ENCODE data around the gene PACS2.

PACS2 gene

DNA sequence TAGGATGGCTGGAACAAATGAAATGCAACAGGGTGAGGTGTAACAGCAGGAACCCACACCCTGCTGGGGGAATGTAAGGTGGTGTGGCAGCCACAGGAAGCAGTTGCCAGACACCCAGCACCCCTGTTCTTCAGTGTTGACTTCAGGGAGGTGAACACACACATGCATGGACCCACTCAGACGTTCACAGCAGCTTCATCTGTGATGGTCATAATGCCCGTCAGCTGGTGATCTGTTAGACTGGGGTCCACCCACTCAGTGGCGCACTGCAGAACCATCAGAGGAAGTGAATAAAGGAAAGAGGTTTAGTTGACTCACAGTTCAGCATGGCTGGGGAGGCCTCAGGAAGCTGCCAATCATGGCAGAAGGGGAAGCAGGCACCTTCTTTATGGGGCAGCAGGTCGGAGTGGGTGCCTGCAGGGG lies 61.1 kb downstream of the PACS2 start:
- no peak for FAIRE-seq

GRCh38 chr14:105376521-105377440 lies 62.2 kb downstream of the PACS2 start:
- no peak for FAIRE-seq

GRCh38 chr14:105377555-105378182 lies 63.1 kb downstream of the PACS2 start:
- FAIRE-seq = no peak

DNA sequence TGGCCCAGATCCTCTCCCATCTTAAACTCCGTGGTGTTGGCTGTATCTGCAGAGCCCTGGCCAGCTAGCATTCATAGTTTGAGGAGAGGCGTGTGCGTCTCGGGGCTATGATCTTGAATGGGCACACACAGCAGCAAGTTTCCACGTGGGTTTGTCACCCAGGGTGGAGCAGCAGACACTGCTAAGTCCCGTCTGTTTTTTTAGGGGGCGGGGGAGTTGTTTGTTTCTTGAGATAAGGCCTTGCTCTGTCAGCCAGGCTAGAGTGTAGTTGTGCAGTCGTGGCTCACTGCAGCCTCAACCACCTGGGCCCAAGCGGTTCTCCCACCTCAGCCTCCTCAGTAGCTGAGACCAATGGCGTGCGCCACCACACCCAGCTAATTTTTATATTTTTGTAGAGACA lies 63.7 kb downstream of the PACS2 start:
- FAIRE-seq = no peak

DNA sequence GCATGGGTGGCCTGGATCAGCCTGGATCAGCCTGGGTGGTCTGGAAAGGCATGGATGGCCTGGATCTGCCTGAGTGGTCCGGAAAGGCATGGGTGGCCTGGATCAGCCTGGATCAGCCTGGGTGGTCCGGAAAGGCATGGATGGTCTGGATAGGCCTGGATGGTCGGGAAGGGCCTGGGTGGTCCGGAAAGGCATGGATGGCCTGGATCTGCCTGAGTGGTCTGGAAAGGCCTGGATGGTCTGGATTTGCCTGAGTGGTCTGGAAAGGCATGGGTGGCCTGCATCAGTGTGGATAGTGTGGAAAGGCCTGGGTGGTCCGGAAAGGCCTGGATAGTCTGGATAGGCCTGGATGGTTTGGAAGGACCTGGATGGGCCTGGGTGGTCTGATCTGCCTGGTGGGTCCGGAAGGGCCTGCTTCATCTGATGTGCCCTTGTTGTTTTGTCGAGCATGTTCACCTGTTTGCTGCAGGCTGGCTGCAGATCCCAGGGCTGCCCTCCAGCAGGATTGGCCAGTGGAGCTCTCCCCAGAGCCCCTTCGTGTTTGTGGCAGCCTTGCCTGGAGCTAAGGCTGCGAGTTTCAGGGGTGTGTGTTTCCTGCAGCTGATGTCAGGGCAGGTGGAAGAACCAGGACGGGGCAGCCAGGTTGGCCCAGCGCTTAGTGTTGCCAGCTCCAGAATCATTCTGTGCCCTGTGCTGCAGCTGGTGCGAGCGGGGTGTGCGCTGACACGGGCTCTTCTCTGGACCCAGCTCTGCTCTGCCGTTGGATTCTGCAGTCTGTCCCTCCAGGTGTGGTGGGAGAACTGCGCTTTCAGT lies 64.5 kb downstream of the PACS2 start:
- no peak for FAIRE-seq

DNA sequence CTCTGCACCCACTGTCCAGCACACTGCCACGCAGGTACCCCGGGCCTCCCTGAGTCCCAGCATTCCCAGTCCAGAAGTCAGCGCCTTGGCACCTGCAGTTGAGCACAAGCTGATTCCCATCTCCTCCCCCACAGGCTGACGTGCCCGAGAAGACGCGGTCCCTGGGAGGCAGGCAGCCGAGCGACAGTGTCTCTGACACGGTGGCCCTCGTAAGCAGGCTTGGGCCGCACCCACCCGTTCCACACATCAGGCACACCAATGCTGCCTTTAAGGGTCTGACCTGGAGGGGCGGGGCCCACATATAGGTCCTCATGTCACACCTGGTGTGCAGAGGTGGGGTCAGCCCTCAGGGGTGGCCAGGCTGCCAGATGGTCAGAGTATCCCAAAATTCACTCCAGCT lies 65.4 kb downstream of the PACS2 start:
- no peak for FAIRE-seq

- FAIRE-seq = no peak
Observed at GRCh38 chr14:105380756-105381155, 66.2 kb downstream of the PACS2 start.

- FAIRE-seq = no peak
Observed at GRCh38 chr14:105381446-105382342, 67.1 kb downstream of the PACS2 start.

- no peak for FAIRE-seq
Observed at GRCh38 chr14:105382343-105383082, 68.0 kb downstream of the PACS2 start.

- no peak for FAIRE-seq
Observed at GRCh38 chr14:105383083-105383730, 68.7 kb downstream of the PACS2 start.

GRCh38 chr14:105384041-105384557 lies 69.6 kb downstream of the PACS2 start:
- FAIRE-seq = no peak

- no peak for FAIRE-seq
Observed at GRCh38 chr14:105384605-105385321, 70.2 kb downstream of the PACS2 start.

DNA sequence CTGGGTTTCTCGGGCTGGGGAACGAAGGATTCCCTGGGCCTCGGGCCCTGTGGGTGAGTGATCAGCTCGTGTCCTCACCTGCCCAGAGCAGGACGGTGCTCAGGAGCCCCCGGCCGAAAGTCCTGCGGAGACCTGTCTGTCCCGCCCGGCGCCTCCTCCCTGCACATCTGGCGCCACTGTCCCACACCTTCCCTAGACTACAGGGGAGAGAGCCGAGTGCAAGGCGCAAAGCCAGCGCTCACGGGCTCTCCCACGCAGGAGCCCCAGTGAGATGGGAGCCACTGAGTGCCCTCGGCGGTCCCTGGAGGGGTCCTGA lies 70.7 kb downstream of the PACS2 start:
- no peak for FAIRE-seq

DNA sequence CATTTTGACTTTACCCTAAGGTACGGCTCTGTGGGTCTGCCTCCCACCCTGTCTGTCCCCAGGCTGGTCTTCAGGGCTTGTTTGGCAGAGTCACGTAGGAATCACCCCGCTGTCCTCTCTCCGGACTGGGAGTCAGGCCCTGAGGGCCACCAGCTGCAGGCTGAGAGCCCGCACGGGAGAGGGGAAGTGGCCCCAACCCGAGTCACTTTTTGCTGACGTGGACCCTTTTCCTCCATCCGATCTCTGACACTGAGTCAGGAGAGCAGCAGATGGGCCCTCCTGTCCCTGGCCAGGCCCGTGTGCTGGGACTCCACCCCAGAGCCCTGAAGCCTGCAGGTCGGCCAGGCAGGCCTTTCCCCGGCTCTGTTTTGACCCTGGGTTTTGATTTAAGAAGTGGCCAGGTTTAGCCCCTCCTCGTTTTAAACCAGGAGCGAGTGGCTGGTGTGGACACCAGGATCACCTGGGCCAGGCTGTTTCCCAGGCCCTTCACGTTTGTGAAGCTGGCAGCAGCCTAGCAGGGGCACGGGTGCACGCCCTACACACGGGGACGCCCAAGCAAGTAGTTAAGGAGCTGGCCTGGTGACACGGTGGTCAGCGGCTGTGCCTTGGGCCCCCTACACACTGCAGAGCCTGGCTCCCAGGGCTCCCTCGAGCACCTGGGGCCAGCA lies 71.3 kb downstream of the PACS2 start:
- no peak for FAIRE-seq

DNA sequence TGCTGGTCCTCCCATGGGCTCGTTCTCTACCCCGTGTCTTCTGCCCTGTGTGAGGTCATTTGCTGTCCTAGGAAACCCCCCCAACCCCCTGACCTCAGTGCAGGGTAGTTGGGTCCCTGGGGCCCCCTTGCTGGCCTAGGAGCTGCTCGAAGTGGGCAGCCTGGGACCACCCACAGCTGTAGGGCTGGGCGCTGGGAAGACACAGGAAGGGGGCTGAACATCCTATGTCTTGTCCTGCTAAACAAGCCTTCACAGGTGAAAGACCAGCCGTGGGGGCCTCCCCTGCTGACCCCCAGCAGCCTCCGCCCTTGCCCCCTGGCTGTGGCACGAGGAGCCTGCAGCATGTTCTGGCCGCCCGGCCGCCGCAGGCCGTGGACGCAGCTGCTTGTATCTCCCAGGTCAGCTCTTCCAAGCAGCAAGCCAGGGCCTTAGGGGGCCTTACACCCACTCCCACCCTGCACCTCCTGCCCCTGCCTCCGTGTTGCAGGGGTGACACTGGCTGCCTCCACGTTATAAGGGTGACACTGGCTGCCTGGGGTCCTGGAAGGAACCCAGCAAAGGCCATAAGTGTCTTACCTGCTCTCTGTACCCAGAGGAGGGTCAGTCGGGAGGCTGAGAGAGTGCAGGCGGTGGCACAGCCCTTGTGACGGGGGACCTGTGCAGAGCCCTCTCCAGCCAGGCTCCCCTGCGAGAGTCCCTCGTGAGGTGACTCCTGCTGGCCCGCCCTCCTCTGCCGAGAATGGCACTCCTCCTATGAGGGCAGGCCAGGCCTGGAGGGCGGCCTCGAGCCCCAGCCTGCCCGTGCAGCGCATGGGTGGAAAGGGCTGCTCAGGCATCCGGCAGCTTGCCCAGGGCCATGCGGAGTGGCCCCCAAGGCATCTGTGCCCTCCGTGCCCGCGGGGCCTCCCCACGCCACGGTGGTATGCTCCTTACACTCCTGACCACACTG lies 72.3 kb downstream of the PACS2 start:
- no peak for FAIRE-seq

DNA sequence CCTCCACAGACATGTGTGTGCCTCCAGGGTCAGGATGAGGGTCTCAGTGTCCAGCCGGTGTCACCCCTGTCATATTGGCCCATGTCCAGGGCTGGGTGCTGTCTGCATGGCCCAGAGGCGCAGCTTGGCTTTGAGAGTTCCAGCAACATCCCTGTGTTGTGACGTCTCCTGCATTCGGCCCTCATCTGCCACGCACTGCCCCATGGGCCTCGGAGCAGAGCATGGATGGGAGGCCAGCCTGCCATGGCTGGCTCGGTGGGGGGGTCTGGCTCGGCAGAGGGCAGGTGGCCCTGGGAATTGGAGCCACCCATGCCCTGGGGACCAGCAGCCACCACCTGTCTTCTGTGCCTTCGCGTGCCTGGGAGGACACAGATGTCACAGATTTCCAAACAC lies 73.0 kb downstream of the PACS2 start:
- FAIRE-seq = no peak

GRCh38 chr14:105388110-105388951 lies 73.8 kb downstream of the PACS2 start:
- no peak for FAIRE-seq
